ENCODE data around the gene HFM1. TPM values are rescaled to one million over a fixed set of nuclear protein-coding genes. Genes with fewer than 3 reads are reported as not detected.

HFM1 gene
- total RNA-seq, 2 experiments from 2014 or later: 1.3 to 1.4 TPM

GRCh38 chr1:91412371-91412770, 7.7 kb upstream of the HFM1 start:
- intact Hi-C loops (cut with micrococcal nuclease; ENCODE audit: unreplicated experiment): no loop called here
- Histone ChIP-seq H3K36me3 (ENCODE audit: insufficient read depth, low read length) (no peaks in the 10 kb centered on the region), H4K20me1 (ENCODE audit: insufficient read depth, low read length) (no peaks in the 10 kb centered on the region), H3K4me1 (ENCODE audit: insufficient read depth, low read length, poor library complexity, severe bottlenecking) (no peaks in the 10 kb centered on the region), H3K9me2 (ENCODE audit: insufficient read depth, low read length) (no peaks in the 10 kb centered on the region), H3K79me2 (ENCODE audit: insufficient read depth, low read depth, low read length) (no peaks in the 10 kb centered on the region), H3K4me2 (ENCODE audit: low read length) (no peak overlapping the region), H2AFZ (ENCODE audit: low read length) (no peak overlapping the region), H3K4me3 (ENCODE audit: low read depth, low read length, poor library complexity, severe bottlenecking) (no peak overlapping the region), H3K9me3 (ENCODE audit: low read length) (no peaks in the 10 kb centered on the region), H3K27ac (ENCODE audit: low read depth, low read length, poor library complexity, severe bottlenecking) (no peak overlapping the region)
- no peak for DNase-seq (ENCODE audit: low spot score)
- POLR2A ChIA-PET: interaction anchor here (0.6 to 0.8 kb wide), 2 partner anchors 53 to 102 kb away, joined by 3 to 5 read pairs; no protein-coding TSS in a partner anchor
- TF ChIP-seq EZH2phosphoT487 (IDR thresholded peaks at IDR 0.05; ENCODE audit: borderline replicate concordance, low read depth, low read length) (no peak), CTCF (conservative IDR thresholded peaks at IDR 0.05; ENCODE audit: low read length) (no peak)
- CTCF ChIA-PET (ENCODE audit: unreplicated experiment): no interaction called here
- BruUV-seq (replicated peaks): no TSS peak

DNA sequence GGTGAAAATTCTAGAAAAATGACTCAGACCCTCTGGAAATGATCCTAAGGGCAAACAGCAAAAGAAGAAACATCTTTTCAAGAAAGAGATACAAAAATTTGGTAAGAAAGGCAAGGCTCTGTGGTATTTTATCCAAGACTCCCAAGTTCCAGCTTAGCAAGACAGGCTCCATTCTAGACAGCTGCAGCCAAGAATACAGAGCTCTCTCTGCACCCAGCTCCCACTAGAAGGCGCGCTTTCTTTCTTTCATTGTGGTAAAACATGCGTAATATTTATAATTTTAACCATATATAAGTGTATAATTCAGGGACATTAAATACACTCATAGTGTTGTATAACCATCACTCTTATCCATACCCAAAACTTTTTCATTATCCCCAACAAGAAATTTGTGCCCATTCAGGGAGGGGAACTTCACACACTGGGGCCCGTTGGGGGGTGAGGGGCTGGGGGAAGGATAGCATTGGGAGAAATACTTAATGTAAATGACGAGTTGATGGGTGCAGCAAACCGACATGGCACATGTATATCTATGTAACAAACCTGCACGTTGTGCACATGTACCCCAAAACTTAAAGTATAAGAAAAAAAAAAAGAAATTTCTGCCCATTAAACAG, 2.2 kb upstream of the HFM1 start:
- no TSS peak for BruUV-seq (replicated peaks)
- H2AFZ ChIP-seq (ENCODE audit: low read length): no peak overlapping the region
- H3K9me2 ChIP-seq (ENCODE audit: insufficient read depth, low read length): no peaks in the 10 kb centered on the region
- no peaks in the 10 kb centered on the region for H4K20me1 ChIP-seq (ENCODE audit: insufficient read depth, low read length)
- no peak overlapping the region for H3K27ac ChIP-seq (ENCODE audit: low read depth, low read length, poor library complexity, severe bottlenecking)
- no peak overlapping the region for H3K4me3 ChIP-seq (ENCODE audit: low read depth, low read length, poor library complexity, severe bottlenecking)
- no peaks in the 10 kb centered on the region for H3K79me2 ChIP-seq (ENCODE audit: insufficient read depth, low read depth, low read length)
- DNase-seq (ENCODE audit: low spot score): no peak
- no peak for TF ChIP-seq EZH2phosphoT487 (IDR thresholded peaks at IDR 0.05; ENCODE audit: borderline replicate concordance, low read depth, low read length)
- TF ChIP-seq CTCF (conservative IDR thresholded peaks at IDR 0.05; ENCODE audit: low read length): peak; percentile 63
- intact Hi-C loops (cut with micrococcal nuclease; ENCODE audit: unreplicated experiment): loop anchor here (10.0 kb wide), 1 partner anchor 518 kb away; no protein-coding TSS in a partner anchor
- H3K36me3 ChIP-seq (ENCODE audit: insufficient read depth, low read length): no peaks in the 10 kb centered on the region
- ChIA-PET POLR2A (no interaction called here), CTCF (ENCODE audit: unreplicated experiment) (no interaction called here)
- H3K4me2 ChIP-seq (ENCODE audit: low read length): no peak overlapping the region
- H3K9me3 ChIP-seq (ENCODE audit: low read length): no peaks in the 10 kb centered on the region
- peaks cover 8% of the 10 kb centered on the region for H3K4me1 ChIP-seq (ENCODE audit: insufficient read depth, low read length, poor library complexity, severe bottlenecking)

GRCh38 chr1:91402023-91402422, 2.6 kb downstream of the HFM1 start:
- POLR2A ChIA-PET: no interaction called here

More at GRCh38 chr1:91402023-91402422, 2.6 kb downstream of the HFM1 start:
- no peak overlapping the region for H3K27ac ChIP-seq (ENCODE audit: low read depth, low read length, poor library complexity, severe bottlenecking)
- H3K36me3 ChIP-seq (ENCODE audit: insufficient read depth, low read length): no peaks in the 10 kb centered on the region
- no peak overlapping the region for H3K4me3 ChIP-seq (ENCODE audit: low read depth, low read length, poor library complexity, severe bottlenecking)
- no peaks in the 10 kb centered on the region for H3K9me3 ChIP-seq (ENCODE audit: low read length)
- peaks cover 8% of the 10 kb centered on the region for H3K4me1 ChIP-seq (ENCODE audit: insufficient read depth, low read length, poor library complexity, severe bottlenecking)
- H2AFZ ChIP-seq (ENCODE audit: low read length): no peak overlapping the region
- H3K4me2 ChIP-seq (ENCODE audit: low read length): no peak overlapping the region; the same call in 1 of the 2 replicates
- TF ChIP-seq CTCF (conservative IDR thresholded peaks at IDR 0.05; ENCODE audit: low read length): peak; percentile 81
- TF ChIP-seq EZH2phosphoT487 (IDR thresholded peaks at IDR 0.05; ENCODE audit: borderline replicate concordance, low read depth, low read length): no peak
- no peaks in the 10 kb centered on the region for H4K20me1 ChIP-seq (ENCODE audit: insufficient read depth, low read length)
- BruUV-seq (replicated peaks): no TSS peak
- DNase-seq (ENCODE audit: low spot score): peak; percentile 25
- no peaks in the 10 kb centered on the region for H3K79me2 ChIP-seq (ENCODE audit: insufficient read depth, low read depth, low read length)
- no peaks in the 10 kb centered on the region for H3K9me2 ChIP-seq (ENCODE audit: insufficient read depth, low read length)
- intact Hi-C loops (cut with micrococcal nuclease; ENCODE audit: unreplicated experiment): loop anchor here (5.0 to 10.0 kb wide), 2 partner anchors 235 to 523 kb away; no protein-coding TSS in a partner anchor
- CTCF ChIA-PET (ENCODE audit: unreplicated experiment): no interaction called here

Data from OCI-LY7 (cell line).